ENCODE results near the gene C11orf68.

The C11orf68 gene

GRCh38 chr11:65888163-65888814 is 30.6 kb downstream of the C11orf68 start, which contains the start of gene FIBP:
Gene FIBP (minus strand): TSS chr11:65888471. CDS start chr11:65888418, 53 bp downstream.
- DNase-seq, result peak; percentile 94

GRCh38 chr11:65887723-65888162 is 31.1 kb downstream of the C11orf68 start:
- no peak for DNase-seq

DNA sequence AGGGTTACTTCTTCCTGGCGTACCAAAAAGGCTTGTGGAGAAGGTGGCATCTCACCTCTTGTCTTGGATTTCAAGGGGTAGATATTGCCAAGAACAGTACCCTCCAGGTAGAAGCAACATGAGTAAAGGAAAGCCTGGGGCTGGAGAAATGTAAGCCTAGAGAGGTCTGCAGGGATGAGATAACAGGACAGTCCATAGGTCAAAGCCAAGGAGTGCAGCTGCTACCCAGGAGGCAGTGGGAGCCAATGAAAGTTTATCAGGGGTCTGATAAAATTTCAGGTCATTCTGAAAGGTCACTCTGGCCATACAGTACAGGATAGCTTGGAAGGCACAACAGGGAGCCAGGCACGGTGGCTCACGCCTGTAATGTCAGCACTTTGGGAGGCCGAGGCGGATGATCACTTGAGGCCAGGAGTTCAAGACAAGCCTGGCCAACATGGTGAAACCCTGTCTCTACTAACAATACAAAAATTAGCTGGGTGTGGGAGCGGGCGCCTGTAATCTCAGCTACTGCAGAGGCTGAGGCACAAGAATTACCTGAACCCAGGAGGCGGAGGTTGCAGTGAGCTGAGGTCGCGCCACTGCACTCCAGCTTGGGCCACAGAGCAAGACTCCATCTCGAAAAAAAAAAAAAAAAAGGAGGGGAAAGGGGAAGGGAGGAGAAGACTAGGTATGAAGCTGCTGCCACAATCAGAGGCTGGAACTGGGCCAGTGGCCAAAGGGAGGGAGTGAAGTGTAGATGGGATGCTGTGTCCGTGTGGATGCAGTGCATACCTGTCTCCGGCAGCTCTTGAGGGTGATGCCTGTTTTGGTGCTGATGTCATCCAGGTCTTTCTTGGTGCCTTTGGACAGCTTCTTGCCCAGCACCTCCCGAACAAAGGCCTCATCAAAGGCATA is 31.8 kb downstream of the C11orf68 start:
- no peak for DNase-seq

DNA sequence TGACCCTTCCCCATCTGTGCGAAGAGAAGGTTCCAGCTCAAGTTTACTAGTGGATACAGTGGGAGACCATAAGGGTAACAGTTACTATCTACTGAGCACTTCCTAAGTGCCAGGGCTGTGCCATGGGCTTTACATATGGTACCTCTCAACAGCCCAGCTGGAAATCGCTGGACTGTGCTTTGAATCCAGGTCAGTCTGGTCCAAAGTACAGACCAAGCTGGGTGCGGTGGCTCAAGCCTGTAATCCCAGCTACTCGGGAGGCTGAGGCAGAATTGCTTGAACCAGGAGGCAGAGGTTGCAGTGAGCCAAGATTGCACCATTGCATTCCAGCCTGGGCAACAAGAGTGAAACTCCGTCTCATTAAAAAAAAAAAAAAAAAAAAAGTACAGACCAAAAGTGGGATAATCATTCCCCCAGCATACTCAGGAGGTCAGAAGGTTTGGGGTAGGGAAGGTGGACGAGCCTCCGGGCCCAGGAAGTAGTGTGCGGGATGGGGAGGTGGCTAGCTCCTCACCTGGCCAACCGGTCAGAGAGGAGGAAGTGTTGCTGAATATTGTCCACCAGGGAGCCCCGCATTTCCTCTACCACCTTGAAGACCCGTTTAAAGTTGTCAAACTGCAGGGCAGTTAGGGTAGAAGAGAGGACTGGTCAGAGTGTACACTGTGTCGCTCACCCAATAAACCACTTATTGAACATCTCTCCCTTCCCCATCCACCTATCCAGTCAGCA is 32.9 kb downstream of the C11orf68 start:
- DNase-seq, result no peak

- DNase-seq, result no peak
Measured at GRCh38 chr11:65885231-65885630, 33.6 kb downstream of the C11orf68 start.

DNA sequence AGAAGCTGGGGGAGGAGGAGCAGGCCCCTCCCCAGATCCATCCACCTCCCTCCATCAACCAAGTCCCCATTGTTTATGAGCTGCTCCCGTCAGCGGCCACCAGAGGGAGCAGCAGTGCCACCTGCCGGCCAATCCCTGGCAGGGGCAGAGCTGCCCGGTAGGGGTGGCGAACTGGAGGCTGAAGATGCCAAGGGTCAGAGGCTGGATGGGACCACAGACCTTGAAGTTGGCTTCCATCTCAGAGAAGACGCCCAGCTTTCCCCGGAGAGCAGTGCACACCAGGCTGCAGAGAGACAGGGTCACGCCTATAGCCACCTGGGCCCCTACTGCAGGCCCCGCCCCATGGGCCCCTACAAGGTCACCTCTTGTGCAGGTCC is 34.2 kb downstream of the C11orf68 start:
- peak; percentile 79 for DNase-seq

DNA sequence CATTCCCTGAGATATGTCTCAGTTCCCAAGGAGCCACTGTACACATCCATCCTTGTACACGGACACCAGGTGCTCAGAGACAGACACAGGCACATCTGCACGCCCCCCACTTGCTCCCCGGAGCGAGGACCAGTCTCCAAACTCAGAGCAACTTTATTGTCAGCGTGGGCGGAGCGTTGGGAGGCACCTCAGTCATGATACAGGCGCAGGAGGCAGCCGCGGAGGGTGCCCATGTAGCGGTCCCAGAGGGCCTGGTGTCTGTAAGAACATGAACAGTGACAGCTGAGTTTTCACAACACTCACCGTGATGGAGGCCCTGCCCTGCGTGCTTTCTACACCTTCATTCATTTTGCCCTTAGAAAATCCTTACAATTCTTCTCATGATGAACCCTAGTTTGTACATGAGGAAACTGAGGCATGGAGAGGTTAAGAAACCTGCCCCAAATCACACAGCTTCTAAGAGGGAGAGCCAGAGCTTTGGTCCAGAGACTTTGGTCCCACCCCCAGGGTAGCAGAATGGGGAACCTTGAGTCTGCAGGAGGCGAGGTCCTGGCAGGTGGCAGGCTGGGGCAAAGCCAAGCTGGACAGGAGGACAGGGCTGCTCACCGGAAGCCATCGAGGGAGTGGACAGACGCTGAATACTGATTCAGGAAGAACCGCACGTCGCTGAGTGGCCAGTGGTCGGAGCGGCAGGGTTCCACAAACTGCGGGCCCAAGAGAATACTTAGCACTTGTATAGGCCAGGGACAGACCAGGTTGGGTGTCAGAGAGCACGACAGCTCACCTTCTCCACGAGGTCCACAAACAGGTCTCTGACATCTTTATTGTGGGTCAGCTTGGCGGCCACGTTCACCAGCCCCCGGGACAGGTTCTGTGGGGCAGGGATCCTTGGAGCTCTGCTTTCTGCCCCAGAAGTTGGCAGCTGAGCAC is 34.8 kb downstream of the C11orf68 start:
- no peak for DNase-seq

GRCh38 chr11:65883058-65883761 is 35.7 kb downstream of the C11orf68 start:
- no peak for DNase-seq

DNA sequence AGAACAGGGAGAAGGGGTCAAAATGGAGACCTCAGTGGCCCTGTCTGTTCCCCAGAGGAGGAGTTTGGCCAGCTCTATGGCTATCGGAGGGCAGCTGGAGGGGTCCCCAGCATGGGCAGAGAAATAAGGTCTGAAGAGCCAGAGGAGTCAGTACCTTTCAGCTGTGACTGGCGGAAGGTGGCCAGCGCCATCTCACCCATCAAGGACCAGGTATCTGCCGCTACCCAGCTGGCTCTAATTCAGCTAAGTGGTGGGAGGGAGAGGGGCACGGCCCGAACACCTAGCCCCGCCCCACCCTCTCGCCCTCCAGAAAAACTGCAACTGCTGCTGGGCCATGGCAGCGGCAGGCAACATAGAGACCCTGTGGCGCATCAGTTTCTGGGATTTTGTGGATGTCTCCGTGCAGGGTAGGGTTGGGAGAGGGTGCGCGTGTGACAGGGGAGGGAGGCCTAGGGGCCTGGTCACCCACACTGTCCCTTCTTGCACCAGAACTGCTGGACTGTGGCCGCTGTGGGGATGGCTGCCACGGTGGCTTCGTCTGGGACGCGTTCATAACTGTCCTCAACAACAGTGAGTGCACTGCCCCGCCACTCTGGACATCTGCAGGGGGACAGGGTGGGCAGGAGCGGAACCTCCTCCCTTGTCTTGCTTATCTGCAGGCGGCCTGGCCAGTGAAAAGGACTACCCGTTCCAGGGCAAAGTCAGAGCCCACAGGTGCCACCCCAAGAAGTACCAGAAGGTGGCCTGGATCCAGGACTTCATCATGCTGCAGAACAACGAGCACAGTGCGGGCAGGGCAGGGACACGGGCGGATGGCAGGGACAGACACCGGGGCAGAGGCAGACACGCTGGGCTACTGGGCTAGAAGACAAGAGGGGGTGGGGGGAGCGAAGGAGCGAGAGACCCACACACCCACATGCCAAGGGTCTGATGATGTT is 36.5 kb downstream of the C11orf68 start:
- DNase-seq, result no peak

DNA sequence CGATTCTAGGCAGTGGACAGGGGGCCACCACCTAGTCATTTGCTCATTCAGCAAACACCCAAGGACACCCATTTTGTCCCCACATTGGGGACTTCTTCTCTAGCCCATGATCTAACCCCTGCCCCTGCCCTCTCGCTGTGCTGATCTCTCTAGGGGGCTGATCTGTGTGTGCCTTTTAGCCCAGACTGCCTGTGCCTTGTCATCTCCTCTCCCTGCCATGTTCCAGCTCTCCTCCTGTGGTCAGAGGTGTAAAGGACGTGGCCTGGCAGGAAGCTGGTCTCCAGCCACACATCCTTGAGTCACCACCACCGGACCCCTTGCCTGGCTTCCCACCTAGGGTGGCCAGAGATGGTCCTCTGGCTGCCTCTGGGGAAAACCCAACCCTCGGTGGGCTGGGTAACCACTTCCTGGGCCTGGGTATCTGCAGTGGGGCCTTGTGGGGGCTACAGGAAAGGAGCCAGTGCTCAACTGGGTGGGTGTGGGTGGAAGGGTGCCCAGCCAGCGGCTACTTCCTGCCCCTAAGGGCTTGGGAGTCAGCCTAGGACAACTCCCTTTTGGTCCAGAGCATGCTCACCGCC is 37.9 kb downstream of the C11orf68 start:
- peak; percentile 18 for DNase-seq

DNA sequence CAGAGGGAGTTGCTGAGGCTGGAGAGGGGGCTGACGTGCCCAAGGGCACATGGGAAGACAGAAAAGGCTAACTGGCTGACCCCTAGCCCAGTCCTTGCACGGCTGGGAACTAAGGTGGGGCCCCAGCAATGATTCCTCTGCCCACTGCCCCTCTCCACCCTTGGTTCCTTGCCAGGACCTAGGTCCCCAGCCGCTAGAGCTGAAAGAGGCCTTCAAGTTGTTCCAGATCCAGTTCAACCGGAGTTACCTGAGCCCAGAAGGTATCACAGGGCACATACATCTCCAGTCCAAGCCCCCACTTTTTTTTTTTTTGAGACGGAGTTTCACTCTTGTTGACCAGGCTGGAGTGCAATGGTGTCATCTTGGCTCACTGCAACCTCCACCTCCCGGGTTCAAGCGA is 38.8 kb downstream of the C11orf68 start:
- DNase-seq, result no peak

DNA sequence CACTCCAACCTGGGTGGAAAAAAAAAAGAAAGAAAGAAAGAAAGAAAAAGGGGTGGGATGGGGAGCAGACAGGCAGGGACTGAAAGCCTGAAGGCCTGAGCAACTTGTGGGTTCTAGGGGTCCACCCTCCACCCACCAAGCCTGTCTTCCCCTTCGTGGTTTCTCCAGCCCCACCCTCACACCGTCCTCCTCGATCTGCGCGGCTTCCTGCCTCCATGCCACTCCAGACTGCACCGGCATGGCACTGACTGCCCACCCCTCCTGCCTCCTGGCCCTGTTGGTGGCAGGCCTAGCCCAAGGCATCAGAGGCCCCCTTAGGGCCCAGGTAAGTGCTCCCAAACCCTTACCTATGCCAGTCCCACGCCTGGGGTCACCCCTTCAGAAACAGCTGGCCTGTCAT is 39.2 kb downstream of the C11orf68 start, which contains the start of gene CTSW:
CTSW (plus strand) TSS at position 221 of the 400 bp plus-strand sequence; CDS start at position 239, 18 bp downstream.
- DNase-seq, result peak; percentile 56

DNA sequence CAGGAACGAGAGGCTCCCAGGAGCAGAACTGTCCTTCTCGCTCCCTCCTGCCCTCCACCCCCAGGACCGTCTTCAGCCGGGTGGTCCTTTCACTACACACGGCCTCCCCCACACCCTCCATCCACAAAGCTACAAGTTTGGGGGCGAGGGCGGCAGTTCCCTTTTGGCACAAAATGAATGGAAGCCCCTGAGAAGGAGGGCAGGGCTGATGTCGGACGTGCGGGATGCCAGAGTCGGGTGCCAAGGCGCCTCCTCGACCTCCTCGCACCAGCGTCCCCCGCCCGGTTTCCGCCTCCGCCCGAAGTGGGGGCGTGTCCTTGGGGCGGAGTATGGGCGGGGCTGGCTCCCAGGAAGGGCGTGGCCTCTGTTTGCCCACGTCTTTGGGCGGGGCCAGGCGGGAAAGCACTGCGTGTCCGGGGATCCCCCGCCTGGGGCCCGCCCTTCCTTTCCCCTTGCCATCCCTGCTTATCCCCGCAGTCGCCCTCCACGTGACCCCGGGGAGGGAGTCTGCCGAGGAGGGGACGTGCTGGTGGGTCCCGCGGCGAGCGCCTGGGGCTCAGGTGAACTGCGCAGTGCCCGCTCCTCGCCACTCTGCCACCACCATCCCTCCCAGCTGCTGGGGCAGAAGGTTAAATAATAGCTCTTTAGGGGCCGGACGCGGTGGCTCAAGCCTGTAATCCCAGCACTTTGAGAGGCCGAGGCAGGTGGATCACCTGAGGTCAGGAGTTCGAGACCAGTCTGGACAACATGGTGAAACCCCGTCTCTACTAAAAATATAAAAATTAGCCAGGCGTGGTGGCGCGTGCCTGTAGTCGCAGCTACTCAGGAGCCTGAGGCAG is 45.3 kb downstream of the C11orf68 start:
- peak; percentile 92 for DNase-seq

GRCh38 chr11:65872586-65873317 is 46.1 kb downstream of the C11orf68 start, which contains the start of gene EFEMP2:
Gene EFEMP2 (minus strand): TSS chr11:65872800. CDS start chr11:65872354, 446 bp downstream.
- DNase-seq, result no peak

DNA sequence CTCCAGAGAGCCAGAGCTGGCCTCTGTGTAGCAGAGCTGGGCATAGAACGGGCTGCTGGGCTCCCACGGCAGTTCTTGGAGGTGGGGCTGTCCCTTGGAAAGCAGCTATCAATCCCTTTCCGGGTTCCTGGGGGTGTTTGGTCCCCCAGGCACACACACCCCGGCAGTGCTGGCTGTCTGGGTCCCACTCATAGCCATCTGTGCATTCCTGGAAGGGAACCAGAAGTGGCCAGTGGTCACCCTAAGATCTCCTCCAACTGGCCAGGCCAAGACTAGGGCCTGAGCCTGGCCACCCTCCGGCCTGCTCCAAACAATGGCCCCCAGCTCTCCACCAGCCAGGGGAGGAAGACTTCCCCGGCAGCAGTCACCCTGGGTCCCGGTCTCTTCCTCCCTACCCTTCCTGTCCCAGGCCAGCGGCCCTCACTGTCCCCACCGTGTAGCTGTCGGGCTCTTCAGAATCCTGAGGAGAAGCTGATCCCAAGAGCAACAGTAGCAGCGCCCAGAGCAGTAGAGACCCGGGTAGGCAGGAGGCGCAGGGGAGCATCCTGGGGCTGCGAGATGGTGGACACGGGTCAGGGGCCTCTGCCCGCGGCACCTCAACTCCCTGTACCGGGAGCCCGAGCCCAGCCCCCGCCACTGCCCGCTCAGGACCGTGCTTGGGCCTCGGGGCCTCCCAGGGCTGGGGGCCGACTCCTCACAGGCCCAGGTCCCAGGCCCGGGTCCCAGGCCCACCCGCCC is 46.9 kb downstream of the C11orf68 start:
- DNase-seq, result no peak

DNA sequence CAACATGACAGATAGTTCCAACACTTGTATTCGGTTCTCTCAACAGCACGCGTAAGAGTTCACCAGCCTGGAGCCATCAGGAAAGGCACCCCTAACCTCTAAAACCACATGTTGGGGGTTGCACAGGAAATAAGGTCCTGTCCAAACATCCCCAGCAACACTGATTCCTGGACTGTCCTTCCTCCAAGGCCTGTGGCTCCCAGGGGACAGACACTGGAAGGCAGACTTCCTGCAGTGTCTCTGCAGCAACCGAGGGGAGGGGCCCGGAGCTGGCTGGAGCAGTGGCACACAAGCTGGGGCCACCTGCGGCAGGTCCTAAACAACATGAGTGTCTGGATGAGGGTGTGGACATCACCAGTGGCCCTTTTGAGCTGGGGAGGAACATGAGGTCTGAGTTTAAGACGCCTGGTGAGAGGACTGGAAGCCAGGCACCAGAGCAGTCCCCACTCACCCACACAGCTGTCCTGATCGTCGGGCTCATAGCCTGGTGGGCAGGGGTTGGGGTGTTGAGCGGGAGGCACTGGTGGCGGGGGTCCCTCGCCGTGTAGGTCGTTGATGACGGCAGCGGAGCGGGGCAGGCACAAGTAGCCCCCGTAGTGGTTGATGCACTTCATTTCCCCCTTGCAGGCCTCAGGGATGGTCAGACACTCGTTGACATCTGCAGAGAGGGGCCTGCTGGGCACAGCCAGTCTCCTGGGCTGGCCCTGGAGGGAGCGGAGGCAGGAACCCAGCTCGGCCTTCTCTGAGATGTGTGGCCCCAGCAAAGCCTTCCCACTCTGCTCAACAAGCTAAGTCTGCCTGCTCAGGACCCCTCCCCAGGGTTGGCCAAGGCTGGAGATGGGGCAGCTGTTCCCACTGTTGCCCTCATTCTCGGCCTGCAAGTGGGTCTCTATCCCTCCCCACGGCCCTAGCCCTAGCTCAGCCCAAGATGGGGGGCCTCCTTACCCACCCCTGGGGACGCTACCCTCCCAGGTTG is 47.9 kb downstream of the C11orf68 start:
- DNase-seq, result no peak
